Measurements from ENCODE around the gene SEZ6L. TPM values are rescaled to one million over a fixed set of nuclear protein-coding genes. Genes with fewer than 3 reads are reported as not detected.
A peak's percentile ranks its signal among the peaks of the same experiment; 100 is the strongest.

The SEZ6L gene
- total and polyA plus RNA-seq, 12 donors: 0.01 to 2.5 (median 0.28) TPM

DNA sequence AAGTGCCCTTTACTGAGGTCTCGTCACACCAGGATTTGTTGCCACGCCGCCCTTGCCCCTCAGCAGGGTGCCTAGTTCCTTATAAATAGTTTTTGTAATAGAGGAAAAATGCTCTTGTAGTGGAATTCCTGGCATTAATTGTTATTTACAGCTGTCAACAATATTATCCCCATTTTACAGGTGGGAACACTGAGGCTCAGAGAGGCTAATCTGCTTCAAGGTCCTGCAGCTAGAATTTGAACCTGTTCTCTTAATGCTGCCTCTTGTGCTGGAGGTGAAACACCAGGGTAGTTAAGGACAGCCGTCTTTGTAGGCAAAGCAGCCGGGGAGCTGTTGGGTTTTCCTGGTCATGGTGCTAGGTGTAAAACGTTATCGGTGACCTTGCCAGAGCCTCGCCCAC, 159.0 kb downstream of the SEZ6L start:
- no peaks in the 10 kb centered on the region for H3K36me3 ChIP-seq
- H3K4me3 ChIP-seq: no peak overlapping the region
- H3K27ac ChIP-seq: no peak overlapping the region
- no peaks in the 10 kb centered on the region for H3K9me3 ChIP-seq
- H3K27me3 ChIP-seq: peaks cover 0 to 27% (median 7%) of the 10 kb centered on the region in 7 donors
- no peak for ATAC-seq
- no peak for DNase-seq
- intact Hi-C loops (cut with DNase I): loop anchor here in 2 of 10 donors (10.0 kb wide), 2 partner anchors 243 to 553 kb away; no protein-coding TSS in a partner anchor
- H3K4me1 ChIP-seq: no peaks in the 10 kb centered on the region
- no peak for TF ChIP-seq CTCF (IDR thresholded peaks at IDR 0.05)
- WGBS, 2 donors: 72 to 83% methylated on average over 8 of the region's 8 CpGs

GRCh38 chr22:26330971-26331625, 161.8 kb downstream of the SEZ6L start:
- no peak overlapping the region for H3K4me3 ChIP-seq
- no peaks in the 10 kb centered on the region for H3K4me1 ChIP-seq
- no peaks in the 10 kb centered on the region for H3K9me3 ChIP-seq
- DNase-seq: peak in 1 of 2 donors; percentile 15
- peaks cover 0 to 30% (median 16%) of the 10 kb centered on the region in 7 donors for H3K27me3 ChIP-seq
- WGBS, 2 donors: 24 to 25% methylated on average over 4 of the region's 4 CpGs
- ATAC-seq: peak in 2 of 8 donors; percentile 49 to 65
- H3K36me3 ChIP-seq: no peaks in the 10 kb centered on the region
- H3K27ac ChIP-seq: no peak overlapping the region
- intact Hi-C loops (cut with DNase I): loop anchor here in 7 of 10 donors (2.0 to 10.0 kb wide), 5 partner anchors 156 to 556 kb away; no protein-coding TSS in a partner anchor
- peak; percentile 47 to 83 (median 78) for TF ChIP-seq CTCF (IDR thresholded peaks at IDR 0.05)

- H3K4me3 ChIP-seq: no peak overlapping the region
- H3K36me3 ChIP-seq: no peaks in the 10 kb centered on the region
- H3K4me1 ChIP-seq: no peaks in the 10 kb centered on the region
- no peak for TF ChIP-seq CTCF (IDR thresholded peaks at IDR 0.05)
- no peak overlapping the region for H3K27ac ChIP-seq
- H3K27me3 ChIP-seq: peaks cover 0 to 29% (median 16%) of the 10 kb centered on the region in 7 donors
- 52 to 61% methylated on average over 5 of the region's 5 CpGs for whole genome bisulfite sequencing, 2 donors
- H3K9me3 ChIP-seq: no peaks in the 10 kb centered on the region
- intact Hi-C loops (cut with DNase I): loop anchor here in 7 of 10 donors (5.0 to 10.0 kb wide), 4 partner anchors 158 to 558 kb away; no protein-coding TSS in a partner anchor
- ATAC-seq (no peak), DNase-seq (no peak)
These were observed 164.0 kb downstream of the SEZ6L start for GRCh38 chr22:26333088-26333800.

- DNase-seq: no peak
- WGBS, 2 donors: 72 to 78% methylated on average over 9 of the region's 9 CpGs
- no peak for TF ChIP-seq CTCF (IDR thresholded peaks at IDR 0.05)
- Histone ChIP-seq H3K27ac (no peak overlapping the region), H3K4me1 (no peaks in the 10 kb centered on the region), H3K9me3 (no peaks in the 10 kb centered on the region), H3K4me3 (no peak overlapping the region), H3K27me3 (peaks cover 0 to 31% (median 16%) of the 10 kb centered on the region in 7 donors), H3K36me3 (no peaks in the 10 kb centered on the region)
- intact Hi-C loops (cut with DNase I): loop anchor here in 7 of 10 donors (5.0 to 10.0 kb wide), 4 partner anchors 159 to 559 kb away; no protein-coding TSS in a partner anchor
- ATAC-seq: no peak
These were observed 165.0 kb downstream of the SEZ6L start for GRCh38 chr22:26334232-26334631.

Measured in heart right ventricle (tissue), 16 donors.